GM06990 (cell line): ENCODE results near the gene LIMS4.
"Not testable (repeated sequence)": the region's sequence is repeated elsewhere in the genome, so short reads cannot be mapped to it uniquely, and the experiment has no call there.

Experiments used
- DNase-seq: peaks from one replicate; pipeline ENCODE4 v3.0.0-alpha.2; 2011; ENCODE audit not compliant: insufficient read length; ENCODE audit errors: extremely low read depth
- H3K27me3 ChIP-seq: replicated peaks from 2 replicates; pipeline ENCODE4 v1.6.0; 2011; ENCODE audit warnings: low read length; ENCODE audit not compliant: control insufficient read depth, insufficient read depth
- H3K36me3 ChIP-seq: 2 replicates; pipeline ENCODE4 v1.5.1; 2011; ENCODE audit warnings: low read length; ENCODE audit not compliant: control insufficient read depth, insufficient read depth
- H3K4me3 ChIP-seq: replicated peaks from 2 replicates; pipeline ENCODE4 v1.5.1; 2011; ENCODE audit warnings: low read depth, mild to moderate bottlenecking, control low read depth, low read length

LIMS4 gene

GRCh38 chr2:110468921-110469320 is 3.7 kb downstream of the LIMS4 start:
- H3K4me3 ChIP-seq, DNase-seq, H3K27me3 ChIP-seq, H3K36me3 ChIP-seq: not testable (repeated sequence)

GRCh38 chr2:110465312-110465711 is 7.3 kb downstream of the LIMS4 start:
- not testable (repeated sequence) for H3K27me3 ChIP-seq, DNase-seq, H3K4me3 ChIP-seq, H3K36me3 ChIP-seq

- not testable (repeated sequence) for H3K4me3 ChIP-seq, DNase-seq, H3K27me3 ChIP-seq, H3K36me3 ChIP-seq
Measured at GRCh38 chr2:110462458-110462857, 10.2 kb downstream of the LIMS4 start.

- H3K27me3 ChIP-seq, DNase-seq, H3K36me3 ChIP-seq, H3K4me3 ChIP-seq: not testable (repeated sequence)
Measured at GRCh38 chr2:110460318-110460717, 12.3 kb downstream of the LIMS4 start.

- not testable (repeated sequence) for DNase-seq, H3K36me3 ChIP-seq, H3K4me3 ChIP-seq, H3K27me3 ChIP-seq
Measured at GRCh38 chr2:110457214-110457590, 15.4 kb downstream of the LIMS4 start.

- not testable (repeated sequence) for H3K4me3 ChIP-seq, H3K27me3 ChIP-seq, DNase-seq, H3K36me3 ChIP-seq
Measured at GRCh38 chr2:110456291-110457213, 16.1 kb downstream of the LIMS4 start.

- H3K4me3 ChIP-seq, DNase-seq, H3K27me3 ChIP-seq, H3K36me3 ChIP-seq: not testable (repeated sequence)
Measured at GRCh38 chr2:110455080-110455670, 17.4 kb downstream of the LIMS4 start.

GRCh38 chr2:110450951-110451350 is 21.7 kb downstream of the LIMS4 start:
- not testable (repeated sequence) for DNase-seq, H3K4me3 ChIP-seq, H3K27me3 ChIP-seq, H3K36me3 ChIP-seq

GRCh38 chr2:110449127-110449947 is 23.3 kb downstream of the LIMS4 start:
- not testable (repeated sequence) for H3K27me3 ChIP-seq, H3K4me3 ChIP-seq, DNase-seq, H3K36me3 ChIP-seq

- H3K36me3 ChIP-seq = not testable (repeated sequence)
Measured at GRCh38 chr2:110446644-110447043, 26.0 kb downstream of the LIMS4 start.

GRCh38 chr2:110443305-110444005 is 29.2 kb downstream of the LIMS4 start:
- DNase-seq, H3K27me3 ChIP-seq: not testable (repeated sequence)

More at GRCh38 chr2:110446644-110447043, 26.0 kb downstream of the LIMS4 start:
- H3K4me3 ChIP-seq, H3K27me3 ChIP-seq, DNase-seq: not testable (repeated sequence)

GRCh38 chr2:110441905-110442304 is 30.7 kb downstream of the LIMS4 start:
- H3K4me3 ChIP-seq, H3K27me3 ChIP-seq, DNase-seq, H3K36me3 ChIP-seq: not testable (repeated sequence)

More at GRCh38 chr2:110443305-110444005, 29.2 kb downstream of the LIMS4 start:
- not testable (repeated sequence) for H3K36me3 ChIP-seq, H3K4me3 ChIP-seq

GRCh38 chr2:110434565-110434964 is 38.1 kb downstream of the LIMS4 start:
- H3K36me3 ChIP-seq, H3K4me3 ChIP-seq, DNase-seq, H3K27me3 ChIP-seq: not testable (repeated sequence)
